CD4-positive, alpha-beta T cell (primary cell): ENCODE measurements around the gene NFRKB. TPM values are rescaled to one million over a fixed set of nuclear protein-coding genes. Genes with fewer than 3 reads are reported as not detected.

Source experiments
- ATAC-seq: fragments of 200-7000 bp; cut with Tn5 transposase; one replicate; pipeline ENCODE4 v1.10.0; 2022; ENCODE audit warnings: mild to moderate bottlenecking; ENCODE audit not compliant: poor library complexity
- CTCF ChIA-PET: fragments of 350-600 bp; sonication (Branson Sonifier 250); formaldehyde crosslinking; loops from one replicate; lab custom pipeline; 2021; ENCODE audit warnings: antibody characterized with exemption, inconsistent platforms; lab: Charles Lee
- POLR2A ChIA-PET: fragments of 350-600 bp; sonication (Branson Sonifier 250); formaldehyde crosslinking; loops from one replicate; lab custom pipeline; 2021; ENCODE audit warnings: antibody characterized with exemption, inconsistent platforms; lab: Charles Lee
- DNase-seq, 14 experiments: peaks; one replicate each; pipeline ENCODE4 v3.0.0-alpha.2; 2013 to 2020; ENCODE audit warnings: mixed read lengths in 2 of 14
- H3K27ac ChIP-seq, 2 donors: one replicate each; pipeline versions ENCODE4 v1.5.1 to v1.7.0; 2013; ENCODE audit warnings: low read length in 2 of 2, low read depth in 1 of 2, mild to moderate bottlenecking in 1 of 2
- H3K27me3 ChIP-seq, 2 experiments: 1 replicate in 1 of 2; 2 replicates in 1 of 2; pipeline versions ENCODE4 v1.6.1 to v1.7.0; 2013; ENCODE audit warnings: low read length in 2 of 2, control low read depth in 1 of 2, mild to moderate bottlenecking in 1 of 2, moderate library complexity in 1 of 2; ENCODE audit not compliant: insufficient read depth in 2 of 2, control insufficient read depth in 1 of 2
- H3K36me3 ChIP-seq: one replicate; pipeline ENCODE4 v1.6.1; 2013; ENCODE audit warnings: low read length, control low read depth; ENCODE audit not compliant: insufficient read depth
- H3K4me1 ChIP-seq: one replicate; pipeline ENCODE4 v1.6.1; 2013; ENCODE audit warnings: low read length, control low read depth; ENCODE audit not compliant: insufficient read depth
- H3K4me3 ChIP-seq: one replicate; pipeline ENCODE4 v1.5.1; 2013; ENCODE audit warnings: mild to moderate bottlenecking, low read length, moderate library complexity
- H3K9me3 ChIP-seq, 2 experiments: 1 replicate in 1 of 2; 2 replicates in 1 of 2; pipeline versions ENCODE4 v1.6.1 to v1.7.0; 2013; ENCODE audit warnings: low read length in 2 of 2, mild to moderate bottlenecking in 2 of 2, control low read depth in 1 of 2, moderate library complexity in 1 of 2; ENCODE audit not compliant: control insufficient read depth in 1 of 2, insufficient read depth in 1 of 2
- H3K27ac Mint-ChIP-seq: one replicate; pipeline ENCODE4 v1.8.0; 2020; ENCODE audit warnings: mixed read lengths
- H3K27me3 Mint-ChIP-seq: one replicate; pipeline ENCODE4 v1.8.0; 2021; ENCODE audit warnings: mixed read lengths
- H3K36me3 Mint-ChIP-seq: one replicate; pipeline ENCODE4 v1.8.0; 2021; ENCODE audit warnings: low read depth, mixed read lengths
- H3K4me1 Mint-ChIP-seq: one replicate; pipeline ENCODE4 v1.8.0; 2021; ENCODE audit warnings: low read depth, mixed read lengths
- H3K4me3 Mint-ChIP-seq: one replicate; pipeline ENCODE4 v1.8.0; 2020; ENCODE audit warnings: mild to moderate bottlenecking, mixed read lengths
- H3K9me3 Mint-ChIP-seq: one replicate; pipeline ENCODE4 v1.8.0; 2020; ENCODE audit warnings: mixed read lengths
- CTCF ChIP-seq: fragments of 200-600 bp; IDR thresholded peaks from one replicate; pipeline ENCODE4 v1.8.0; 2022; ENCODE audit warnings: antibody characterized with exemption, mild to moderate bottlenecking
- intact Hi-C, 2 experiments: fragments of 100-400 bp; cut with DNase I in 1 of 2; cut with micrococcal nuclease in 1 of 2; formaldehyde crosslinking; loops; one replicate each; pipeline versions ENCODE4 v1.15.1 to v1.9.0; 2023 to 2025; cut with DNase I, micrococcal nuclease
- total RNA-seq, 174 experiments: library from RNA in 2 of 174; stranded (reverse) in 2 of 174; gene quantifications; one replicate each; pipeline ENCODE4 v1.2.3 and lab custom pipeline; 2021 to 2026

Gene NFRKB
- total RNA-seq, 2 experiments from 2014 or later: 61.7 to 64.5 TPM

- H3K4me3 ChIP-seq: no peak overlapping the region
- no peaks in the 10 kb centered on the region for H3K36me3 ChIP-seq
- peak overlapping the region; percentile 69 for H3K27ac Mint-ChIP-seq
- DNase-seq (peak in 6 of 14 experiments; percentile 23 to 63 (median 36)), ATAC-seq (peak; percentile 78)
- peaks cover 14% of the 10 kb centered on the region for H3K9me3 Mint-ChIP-seq
- peaks cover 39% of the 10 kb centered on the region for H3K4me1 Mint-ChIP-seq
- H3K4me1 ChIP-seq: peaks cover 20% of the 10 kb centered on the region
- intact Hi-C loops: no loop called here
- ChIA-PET POLR2A (interaction anchor here (1.3 to 2.8 kb wide), 3 partner anchors 7 to 156 kb away, joined by 6 to 17 read pairs (median 8); partner anchors contain the start of gene PRDM10), CTCF (interaction anchor here (1.2 to 1.3 kb wide), 2 partner anchors 34 to 76 kb away, joined by 4 read pairs; no protein-coding TSS in a partner anchor)
- peaks cover 10% of the 10 kb centered on the region for H3K36me3 Mint-ChIP-seq
- H3K27ac ChIP-seq: no peak overlapping the region
- no peak for TF ChIP-seq CTCF
- H3K9me3 ChIP-seq: peaks cover 0 to 3% of the 10 kb centered on the region in 2 experiments
- H3K27me3 Mint-ChIP-seq: no peaks in the 10 kb centered on the region
- H3K4me3 Mint-ChIP-seq: peak overlapping the region; percentile 44
- no peaks in the 10 kb centered on the region for H3K27me3 ChIP-seq
Measured at GRCh38 chr11:129846508-129847335, 48.7 kb downstream of the NFRKB start.

Other genes starting within 250 kb of the NFRKB start
- gene TMEM45B, start 79.7 kb downstream of the NFRKB start, total RNA-seq: 1 to 10 TPM; 1.7 to 1.9 TPM
- gene PRDM10, start 107.3 kb upstream of the NFRKB start, total RNA-seq: 1 to 10 TPM; 8.2 to 9.6 TPM
- gene APLP2, start 174.3 kb upstream of the NFRKB start, total RNA-seq: 10 to 100 TPM; 28.8 to 29.5 TPM